HG03139 (cell line): ENCODE measurements around the gene MEST.
"Not testable (repeated sequence)": the region's sequence is repeated elsewhere in the genome, so short reads cannot be mapped to it uniquely, and the experiment has no call there.

ENCODE experiments used
- ATAC-seq: cut with Tn5 transposase; IDR thresholded peaks from one replicate; pipeline ENCODE4 v1.9.1; 2021; ENCODE audit not compliant: unreplicated experiment

MEST gene

DNA sequence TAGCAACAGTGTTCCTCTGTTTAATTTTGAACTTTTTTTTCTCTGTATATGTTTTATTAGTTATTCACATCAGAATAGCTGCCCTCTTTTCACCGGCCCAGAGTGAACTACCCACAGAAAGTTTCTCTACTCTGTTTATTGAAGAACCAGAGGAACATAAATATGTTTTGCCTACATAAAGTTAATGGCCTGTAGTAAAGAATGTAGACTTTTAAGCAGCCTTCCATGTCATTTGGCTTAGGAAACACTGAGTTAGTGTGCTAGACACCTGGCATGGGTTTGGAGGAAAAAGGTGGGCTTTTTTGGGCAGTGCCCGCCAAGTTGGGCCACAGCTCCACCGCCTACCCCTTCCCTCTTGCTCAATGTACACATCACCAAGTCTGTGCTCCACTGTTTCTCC lies 8.9 kb upstream of the MEST start:
- ATAC-seq, result no peak

DNA sequence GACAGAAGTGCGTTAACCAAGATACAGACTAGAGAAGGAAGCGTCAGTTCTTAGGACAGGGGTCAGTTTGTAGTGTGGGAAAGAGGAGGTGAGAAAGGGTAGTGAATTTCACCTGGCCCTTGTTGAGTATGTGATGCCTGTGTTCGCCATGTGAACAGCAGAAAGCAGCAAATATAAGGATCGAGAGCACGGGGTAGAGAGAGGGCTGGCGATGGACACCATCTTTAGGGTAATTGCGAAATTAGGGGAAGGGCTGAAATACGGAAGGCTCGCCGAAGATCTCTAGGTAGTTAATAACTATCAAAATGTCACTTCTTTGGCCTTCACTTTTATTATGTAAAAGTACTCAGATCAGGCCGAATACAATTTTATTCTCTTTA lies 6.2 kb upstream of the MEST start:
- ATAC-seq, result no peak

DNA sequence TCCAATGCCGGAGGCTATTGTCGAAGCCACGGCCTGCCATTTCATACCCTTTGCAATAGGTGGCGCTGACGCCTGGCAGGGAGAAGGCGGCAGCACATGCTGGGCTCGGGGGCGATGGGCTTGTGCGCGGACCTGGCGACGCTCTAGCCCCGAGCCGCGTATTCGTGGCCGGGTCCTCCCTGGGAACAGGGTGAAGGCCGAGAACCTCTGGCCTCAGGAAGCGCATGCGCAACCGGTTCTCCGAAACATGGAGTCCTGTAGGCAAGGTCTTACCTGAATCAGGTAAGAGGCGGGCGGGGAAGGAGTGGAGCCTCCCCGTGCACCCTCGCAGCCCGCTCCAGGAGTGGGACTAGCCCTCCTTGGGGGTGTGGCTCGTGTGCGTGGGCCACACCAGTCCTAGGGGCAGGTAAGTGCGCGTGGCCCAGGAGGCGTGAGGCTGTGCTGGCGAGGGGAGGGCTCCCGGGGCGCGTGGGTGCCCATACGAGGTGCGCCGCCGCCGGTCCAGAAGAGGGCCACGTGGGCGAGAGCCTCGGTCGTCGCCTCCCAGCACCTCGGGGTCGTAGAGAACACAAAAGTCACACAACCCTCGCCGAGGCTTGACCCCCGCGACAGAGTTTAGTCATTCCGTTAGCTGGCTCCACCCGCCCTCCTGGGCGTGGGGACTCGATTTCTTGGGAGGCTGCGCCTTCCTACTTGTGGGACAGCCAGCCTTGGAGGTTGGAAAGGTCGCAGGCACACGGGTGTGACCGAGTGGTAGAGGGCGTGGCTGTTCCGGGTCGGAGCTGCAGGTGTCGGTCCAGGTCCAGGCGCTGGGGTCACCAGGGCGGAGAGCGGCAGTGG lies 5.6 kb upstream of the MEST start:
- no peak for ATAC-seq

DNA sequence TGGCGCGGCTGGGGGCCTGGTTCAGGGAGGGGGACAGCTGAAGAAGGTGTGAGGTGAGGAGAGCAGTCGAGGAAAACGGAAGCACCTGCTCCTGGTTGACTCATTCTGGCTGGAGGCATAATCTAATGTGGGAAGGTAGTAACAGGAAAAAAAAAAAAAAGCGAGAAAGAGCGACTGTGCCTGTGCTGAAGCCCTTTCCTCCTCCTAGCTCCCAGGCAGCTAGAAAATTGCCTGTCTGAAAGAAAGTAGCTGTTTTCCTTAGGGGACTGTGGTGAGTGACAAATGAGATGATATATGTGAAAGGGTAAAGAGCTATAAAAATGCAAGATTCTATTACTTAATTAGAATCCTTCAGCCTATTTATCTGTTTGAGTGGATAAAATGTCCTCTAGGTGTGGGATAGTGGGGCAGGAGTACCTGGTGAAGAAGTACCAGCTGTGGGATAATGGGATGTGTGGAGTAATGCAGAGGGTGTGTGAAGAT lies 4.9 kb upstream of the MEST start:
- ATAC-seq, result no peak

DNA sequence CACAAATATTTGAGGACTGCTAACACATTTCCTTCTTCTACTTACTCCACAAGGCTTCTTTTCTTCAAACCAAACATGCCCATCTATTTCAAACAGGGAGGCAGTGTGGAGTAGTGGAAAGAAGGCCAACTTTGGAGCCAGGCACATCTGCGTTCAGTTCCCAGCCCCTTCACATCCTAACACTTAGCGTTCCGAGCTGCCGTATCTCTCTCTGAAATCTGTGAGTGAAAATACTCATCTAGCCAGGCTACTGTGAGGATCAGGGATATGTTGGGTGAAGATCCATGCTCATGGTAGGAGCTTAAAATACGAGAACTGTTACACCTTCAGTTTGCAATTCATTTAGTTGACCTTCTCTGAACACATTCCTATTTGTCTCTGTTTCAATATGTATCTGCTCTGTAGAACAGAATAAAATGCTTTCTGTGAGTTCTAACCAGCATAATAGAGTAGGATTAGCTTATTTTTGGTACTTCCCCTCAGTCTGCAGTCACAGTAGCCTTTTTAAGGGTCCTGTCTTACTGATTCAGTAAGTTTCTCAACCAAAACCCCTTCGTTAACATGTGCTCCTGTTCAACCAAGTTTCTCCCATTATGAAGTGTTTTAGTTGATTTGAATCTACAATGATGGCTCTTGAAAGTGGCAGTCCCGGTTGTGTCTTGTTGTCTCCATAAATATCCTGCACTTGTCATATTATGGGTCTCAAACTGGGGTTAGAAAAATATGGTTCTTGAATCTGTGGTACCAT lies 3.3 kb upstream of the MEST start:
- no peak for ATAC-seq

DNA sequence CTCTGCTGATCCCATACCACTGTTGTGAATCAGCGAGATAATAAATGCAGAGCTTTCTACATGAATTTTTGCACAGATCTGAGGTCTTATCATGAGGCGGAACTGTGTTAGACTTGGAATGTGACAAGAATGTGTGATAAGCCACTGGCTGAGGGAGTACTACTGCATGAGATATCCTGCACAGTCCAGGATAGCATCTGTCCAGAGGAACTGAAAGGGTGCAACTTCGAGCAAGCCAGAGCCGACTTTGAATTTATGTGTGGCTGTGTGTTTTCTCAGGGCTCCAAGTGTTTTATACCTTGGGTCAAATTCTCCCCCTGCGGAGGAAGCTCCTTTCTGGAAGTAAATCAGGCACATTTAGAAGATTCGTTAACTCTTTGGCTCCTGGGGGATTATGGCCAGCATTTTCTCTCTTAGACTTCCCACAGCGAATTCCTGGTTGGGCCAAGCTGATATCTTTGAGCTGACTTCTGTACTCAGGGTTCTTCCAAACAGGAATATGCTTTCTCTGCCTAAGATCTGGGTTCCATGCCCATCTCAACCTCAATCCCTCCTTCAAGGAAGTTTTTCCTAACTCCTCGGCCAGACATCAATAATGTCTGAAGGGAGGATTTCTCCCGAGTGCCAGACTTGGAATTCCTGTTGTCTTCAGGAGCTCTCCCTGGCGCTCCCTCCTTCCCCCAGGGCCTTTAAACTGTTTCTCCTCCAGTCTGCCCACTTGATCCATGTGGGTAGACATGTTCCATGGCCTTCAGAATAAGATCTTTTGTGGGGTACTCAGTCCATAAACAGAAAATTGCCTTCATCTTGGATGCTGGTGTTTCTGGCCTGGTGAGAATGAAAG lies 2.5 kb upstream of the MEST start:
- no peak for ATAC-seq

DNA sequence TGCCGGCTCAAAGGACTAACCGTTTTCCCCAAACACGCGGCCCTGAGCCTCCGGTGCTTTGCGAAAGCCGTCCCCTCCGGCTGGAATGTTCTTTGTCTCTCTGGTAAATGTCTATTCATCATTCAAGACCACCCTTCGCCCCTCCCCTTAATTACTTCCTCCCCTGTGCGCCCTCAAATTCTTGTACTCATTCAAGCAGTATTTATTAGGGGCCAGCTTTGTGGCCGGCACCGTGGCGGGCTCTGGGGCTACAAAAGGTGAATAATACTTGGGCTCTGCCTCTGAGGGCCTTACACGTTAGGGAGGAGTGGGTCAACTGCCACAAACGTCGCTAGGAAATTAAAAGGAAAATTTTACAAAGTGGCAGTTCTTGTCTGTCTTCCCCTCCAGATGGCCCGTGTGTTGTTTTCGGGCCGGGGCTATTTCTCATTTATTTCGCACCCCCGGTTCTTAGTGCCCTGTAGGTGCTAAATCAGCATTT lies 1.5 kb upstream of the MEST start:
- no peak for ATAC-seq

DNA sequence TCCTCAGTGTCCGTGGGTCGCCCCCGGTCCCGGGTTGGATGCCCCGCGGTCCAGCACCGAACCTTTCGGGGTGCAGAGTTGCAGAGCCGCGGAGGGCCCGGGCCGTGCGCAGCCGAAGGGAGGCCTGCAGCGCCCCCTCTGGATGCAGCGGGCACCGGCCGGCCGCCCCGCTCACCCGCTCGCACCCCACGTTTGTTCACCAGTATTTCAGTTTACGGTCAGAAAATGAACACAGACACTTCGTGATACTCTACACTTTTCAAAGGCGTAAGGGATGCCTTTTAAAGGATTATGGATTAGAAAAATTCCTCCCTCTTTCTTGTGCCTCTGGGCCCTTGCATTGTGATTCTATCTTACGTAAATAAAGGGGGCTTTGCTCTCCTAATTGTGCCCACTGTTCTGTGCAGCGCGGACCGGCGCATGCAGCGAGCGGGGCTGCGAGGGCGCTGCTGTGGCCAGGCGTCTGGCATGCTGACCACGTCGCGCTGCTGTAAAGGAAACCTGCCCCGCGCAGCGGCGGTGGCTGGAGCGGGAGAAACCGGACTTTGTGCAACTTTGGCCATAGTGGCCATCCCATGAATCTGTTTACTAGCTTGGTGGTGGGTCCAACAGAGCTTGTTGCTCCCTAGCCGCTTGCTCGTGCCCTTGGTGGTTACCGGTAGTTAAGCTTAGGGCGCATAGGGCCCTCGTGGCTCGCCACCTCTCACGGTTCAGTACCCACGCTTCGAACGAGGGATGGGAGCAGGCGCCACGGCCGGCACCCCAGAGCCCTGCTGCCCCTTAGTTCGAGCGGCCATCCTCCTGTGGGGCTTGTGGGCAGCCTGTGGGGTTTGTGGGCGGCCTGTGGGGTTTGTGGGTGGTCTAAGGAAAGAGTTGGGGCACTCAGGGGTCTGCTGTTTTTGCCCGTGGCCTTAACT lies 739 bp upstream of the MEST start:
- ATAC-seq, result no peak

DNA sequence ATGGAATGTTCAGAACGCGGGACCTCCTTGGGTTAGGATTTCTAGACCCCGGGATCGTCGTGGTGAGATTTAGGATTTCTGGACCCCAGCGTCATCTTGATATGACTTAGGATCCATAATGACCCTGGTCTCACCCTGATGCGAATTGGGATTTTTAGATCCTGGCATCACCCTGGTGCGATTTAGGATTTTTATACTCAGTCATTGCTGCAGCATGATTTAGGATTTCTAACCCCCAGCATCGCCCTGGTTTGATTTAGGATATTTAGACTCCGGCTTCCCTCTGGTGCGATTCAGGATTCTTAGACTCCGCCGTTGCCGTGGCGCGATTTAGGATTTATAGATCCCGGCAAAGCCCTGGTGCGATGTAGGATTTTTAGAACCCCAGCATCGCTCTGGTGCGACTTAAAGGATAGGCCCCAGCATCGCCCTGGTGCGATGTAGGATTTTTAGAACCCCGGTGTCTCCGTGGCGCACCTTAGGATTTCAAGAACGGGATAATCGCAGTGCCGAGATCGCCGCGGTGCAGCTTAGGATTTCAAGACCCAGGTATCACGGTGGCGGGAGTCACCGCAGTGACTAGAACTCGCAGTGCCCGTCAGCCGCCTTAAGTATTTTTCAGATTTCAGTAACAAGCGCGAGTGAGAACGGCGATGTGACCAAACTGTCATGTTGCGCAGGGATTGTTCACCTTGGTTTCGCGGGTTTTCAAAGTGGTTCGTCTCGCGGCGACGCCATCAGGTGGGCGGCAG lies 814 bp downstream of the MEST start:
- ATAC-seq, result no peak

DNA sequence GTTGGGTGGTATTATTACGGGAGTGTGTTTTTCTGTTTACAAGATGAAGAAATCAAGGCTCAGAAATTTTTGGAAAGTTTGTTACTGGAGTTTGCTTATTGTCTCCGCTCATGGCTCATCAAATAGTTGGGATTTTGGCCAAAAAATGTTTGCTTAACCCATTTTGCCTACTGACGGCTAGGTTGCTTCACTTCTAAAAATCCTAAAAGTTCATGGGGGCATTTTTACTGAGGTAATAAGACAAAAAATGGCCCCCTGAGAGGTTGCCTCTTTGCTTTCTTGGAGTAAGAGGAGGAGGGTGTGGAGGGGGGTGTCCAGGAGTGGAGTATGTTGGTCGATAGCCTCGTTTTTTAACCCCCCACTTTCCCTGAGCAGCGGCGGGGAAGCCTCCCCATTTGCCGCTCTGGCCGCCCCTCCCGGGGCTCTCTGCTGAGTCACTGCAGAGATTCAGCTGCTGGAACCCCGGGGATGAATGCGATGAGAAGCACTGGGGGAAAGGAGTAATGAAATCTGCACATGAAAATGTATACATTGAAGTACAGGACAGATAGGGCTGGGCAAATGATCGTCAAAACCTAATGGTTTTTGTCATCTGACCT lies 1.5 kb downstream of the MEST start:
- ATAC-seq, result no peak

DNA sequence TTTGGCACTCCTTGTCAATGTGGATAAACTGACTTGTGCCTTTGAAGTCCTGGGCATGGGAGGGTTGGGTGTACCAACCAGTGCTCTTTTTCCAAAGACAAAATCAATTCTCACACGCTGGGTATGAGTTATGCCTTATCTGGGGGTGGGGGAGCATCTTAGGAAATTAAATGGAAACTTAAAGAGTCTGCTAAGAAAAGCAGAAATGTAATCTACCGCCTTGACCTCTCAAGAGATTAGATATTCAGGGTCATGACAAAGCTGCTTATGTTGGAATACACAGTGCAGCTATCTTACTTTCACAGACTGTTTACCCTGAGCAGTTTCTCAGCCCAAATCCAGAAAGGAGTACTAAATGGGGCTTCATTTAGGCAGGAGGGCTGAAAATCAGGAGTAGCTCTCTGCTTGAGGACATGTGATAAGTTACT lies 2.6 kb downstream of the MEST start:
- ATAC-seq, result no peak

DNA sequence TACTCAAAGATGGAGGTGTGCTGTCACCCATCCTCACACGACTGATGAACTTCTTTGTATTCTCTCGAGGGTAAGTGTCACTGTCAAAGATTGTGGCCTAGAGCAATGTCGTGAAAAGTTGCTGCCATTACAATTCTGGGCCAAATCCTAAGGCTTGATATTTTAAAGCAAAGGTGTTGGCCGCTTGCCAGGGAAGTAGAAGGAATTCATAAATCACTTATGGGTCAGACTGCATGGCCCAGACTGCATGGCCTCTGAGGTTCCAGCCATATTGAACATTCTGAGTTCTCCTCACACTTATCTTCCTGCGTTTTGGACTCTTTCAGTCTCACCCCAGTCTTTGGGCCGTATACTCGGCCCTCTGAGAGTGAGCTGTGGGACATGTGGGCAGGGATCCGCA lies 8.6 kb downstream of the MEST start:
- no peak for ATAC-seq

DNA sequence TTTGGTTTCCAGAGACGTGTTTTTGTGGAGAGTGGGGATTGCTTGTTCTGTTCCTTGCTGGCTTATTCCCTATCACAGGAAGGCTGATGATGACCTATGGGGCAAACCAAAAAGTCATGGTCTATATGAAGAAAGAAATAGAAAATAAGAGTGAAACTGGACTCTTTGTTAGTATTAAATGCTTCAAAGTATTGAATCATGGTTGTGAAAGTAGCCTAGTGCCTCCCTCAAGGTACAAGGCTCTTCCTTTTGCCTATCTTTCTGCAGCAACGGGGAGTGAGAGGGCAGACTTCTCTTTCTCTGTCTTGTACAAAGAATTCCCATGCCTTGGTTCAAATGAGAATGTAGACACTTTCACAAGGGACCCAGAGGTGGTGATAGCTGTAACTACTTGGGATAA lies 9.0 kb downstream of the MEST start:
- ATAC-seq, result no peak

DNA sequence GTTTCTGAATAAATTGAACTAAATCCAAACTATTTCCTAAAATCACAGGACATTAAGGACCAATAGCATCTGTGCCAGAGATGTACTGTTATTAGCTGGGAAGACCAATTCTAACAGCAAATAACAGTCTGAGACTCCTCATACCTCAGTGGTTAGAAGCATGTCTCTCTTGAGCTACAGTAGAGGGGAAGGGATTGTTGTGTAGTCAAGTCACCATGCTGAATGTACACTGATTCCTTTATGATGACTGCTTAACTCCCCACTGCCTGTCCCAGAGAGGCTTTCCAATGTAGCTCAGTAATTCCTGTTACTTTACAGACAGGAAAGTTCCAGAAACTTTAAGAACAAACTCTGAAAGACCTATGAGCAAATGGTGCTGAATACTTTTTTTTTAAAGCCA lies 13.9 kb downstream of the MEST start:
- ATAC-seq, result no peak

DNA sequence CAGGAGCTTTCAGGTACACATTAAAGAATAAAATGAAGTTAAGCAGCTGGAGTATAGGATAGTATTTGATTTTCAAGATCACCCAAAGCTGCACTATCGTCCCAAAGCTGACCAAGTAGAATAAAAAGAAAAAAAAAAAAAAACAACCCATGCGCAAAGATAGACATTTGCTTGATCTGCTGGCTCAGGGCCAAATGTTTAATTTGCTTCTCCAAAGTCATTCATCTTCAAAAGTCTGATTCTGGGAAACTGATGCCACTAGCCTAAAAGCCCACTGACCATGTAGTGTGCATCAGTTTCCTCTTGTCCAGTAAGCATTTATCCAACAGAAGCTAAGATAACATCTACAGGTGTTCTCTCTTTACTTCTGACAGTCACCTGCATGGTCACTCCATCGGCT lies 14.5 kb downstream of the MEST start:
- ATAC-seq, result no peak

DNA sequence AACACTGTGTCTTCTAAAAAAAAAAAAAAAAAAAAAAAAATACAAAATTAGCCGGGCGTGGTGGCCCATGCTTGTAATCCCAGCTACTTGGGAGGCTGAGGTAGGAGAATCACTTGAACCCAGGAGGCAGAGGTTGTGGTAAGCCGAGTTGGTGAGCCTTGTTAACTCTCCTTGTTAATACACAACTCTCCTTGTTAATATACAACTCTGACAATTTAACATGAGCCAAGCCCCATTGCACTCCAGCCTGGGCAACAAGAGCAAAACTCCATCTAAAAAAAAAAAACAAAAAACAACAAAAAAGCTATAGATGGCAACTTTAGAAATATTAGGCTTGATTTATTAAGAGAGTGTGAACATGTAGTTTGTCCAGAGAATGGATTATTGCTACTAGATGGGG lies 20.2 kb downstream of the MEST start:
- ATAC-seq, result not testable (repeated sequence)

DNA sequence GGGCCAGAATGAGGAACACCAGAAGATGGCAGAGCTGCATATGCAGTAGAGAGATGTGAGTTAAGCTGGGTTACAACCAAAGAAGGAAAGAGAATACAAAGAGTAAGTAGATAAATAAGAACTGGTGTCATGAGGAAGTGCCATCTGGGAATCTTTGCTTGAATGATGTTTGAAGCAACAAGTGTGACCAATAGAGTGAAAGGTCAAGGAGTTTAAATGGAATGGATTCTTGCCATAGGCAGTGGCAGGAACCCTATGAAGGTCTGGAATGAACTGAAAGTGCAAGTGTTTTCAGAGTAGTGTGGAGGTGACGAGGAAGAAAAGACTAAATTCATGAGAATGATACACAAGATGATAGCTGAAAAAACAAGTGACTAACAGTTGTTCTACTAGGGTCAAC lies 21.6 kb downstream of the MEST start:
- no peak for ATAC-seq

DNA sequence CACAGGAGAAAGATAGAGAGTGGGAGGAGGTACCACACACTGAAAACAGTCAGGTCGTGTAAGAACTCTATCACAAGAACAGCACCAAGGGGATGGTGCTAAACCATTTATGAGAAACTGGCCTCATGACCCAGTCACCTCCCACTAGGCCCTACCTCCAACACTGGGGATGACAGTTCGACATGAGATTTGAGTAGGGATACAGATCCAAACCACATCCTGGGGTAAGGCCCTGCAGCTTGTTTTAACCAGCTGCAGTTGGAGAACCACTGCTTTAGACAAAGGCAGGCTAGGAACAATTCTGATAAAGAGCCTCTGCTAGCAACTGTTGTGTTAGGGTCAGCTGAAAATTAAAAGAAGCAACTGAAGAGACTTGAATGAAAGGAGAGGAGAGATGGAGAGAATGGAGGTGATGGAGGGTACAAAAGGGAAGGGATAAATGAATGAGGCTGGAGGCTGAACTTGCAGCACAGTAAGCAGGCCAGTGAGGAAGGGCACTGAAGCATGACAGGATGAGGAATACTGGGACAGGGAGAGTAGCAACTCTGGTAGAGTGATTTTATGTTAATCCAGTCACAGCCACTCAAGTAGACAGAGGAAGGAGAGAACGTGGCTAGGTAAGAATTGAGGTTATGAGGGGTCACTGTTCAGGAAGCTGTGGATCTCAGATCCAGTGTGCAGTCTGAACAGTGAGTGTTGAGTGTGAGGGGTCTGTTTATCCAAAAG lies 23.6 kb downstream of the MEST start:
- no peak for ATAC-seq
